Esophagus muscularis mucosa (tissue), 4 donors: ENCODE data around the gene PUS7. TPM values are rescaled to one million over a fixed set of nuclear protein-coding genes. Genes with fewer than 3 reads are reported as not detected.

Experiments
- DNase-seq: peaks from one replicate; pipeline ENCODE4 v3.0.0-alpha.2; 2017; ENCODE audit errors: extremely low spot score
- H3K27ac ChIP-seq, 4 donors: fragments of 200-600 bp; sonication (generic); replicated peaks in 1 of 4; 1 replicate in 3 of 4; 2 replicates in 1 of 4; pipeline ENCODE4 v1.5.1; 2016 to 2019; ENCODE audit warnings: mild to moderate bottlenecking in 1 of 4
- H3K27me3 ChIP-seq, 4 donors: fragments of 200-600 bp; sonication (generic); one replicate each; pipeline versions ENCODE4 v1.5.1 to v1.6.0; 2016 to 2019
- H3K36me3 ChIP-seq, 4 donors: fragments of 200-600 bp; sonication (generic); one replicate each; pipeline ENCODE4 v1.5.1; 2016 to 2019
- H3K4me1 ChIP-seq, 4 donors: fragments of 200-600 bp; sonication (generic); one replicate each; pipeline ENCODE4 v1.5.1; 2016 to 2019
- H3K4me3 ChIP-seq, 4 donors: fragments of 200-600 bp; sonication (generic); 1 replicate in 2 of 4; 2 replicates in 2 of 4; pipeline ENCODE4 v1.5.1; 2016 to 2019; ENCODE audit warnings: mild to moderate bottlenecking in 4 of 4, moderate library complexity in 1 of 4
- H3K9me3 ChIP-seq, 4 donors: fragments of 200-600 bp; sonication (generic); 1 replicate in 3 of 4; 2 replicates in 1 of 4; pipeline ENCODE4 v1.5.1; 2016 to 2019
- CTCF ChIP-seq, 3 experiments: fragments of 200-600 bp in 2 of 3; fragments of 450-650 bp in 1 of 3; sonication (generic) in 2 of 3; IDR thresholded peaks; one replicate each; pipeline ENCODE4 v1.5.1; 2017 to 2019; ENCODE audit warnings: antibody characterized with exemption in 3 of 3, mild to moderate bottlenecking in 2 of 3, moderate library complexity in 1 of 3
- EP300 ChIP-seq: sonication (generic); formaldehyde crosslinking; IDR thresholded peaks from one replicate; pipeline ENCODE4 v1.6.1; 2017; ENCODE audit warnings: antibody characterized with exemption
- POLR2A ChIP-seq: fragments of 450-650 bp; IDR thresholded peaks from one replicate; pipeline ENCODE4 v1.6.1; 2017; ENCODE audit warnings: antibody characterized with exemption, moderate library complexity, mild to moderate bottlenecking, low read depth
- POLR2AphosphoS5 ChIP-seq, 2 donors: sonication (generic); formaldehyde crosslinking; IDR thresholded peaks; one replicate each; pipeline ENCODE4 v1.6.1; 2017; ENCODE audit warnings: antibody characterized with exemption in 2 of 2
- WGBS: methylation state at CpG from one replicate; pipeline ENCODE4 v1.1.5; 2018; 5-methylcytosine and 5-hydroxymethylcytosine counted together
- intact Hi-C: fragments of 100-400 bp; cut with DNase I; formaldehyde crosslinking; loops from one replicate; pipeline ENCODE4 v1.15.1; 2023
- total RNA-seq, 4 donors: library from RNA; depleted of rRNA; stranded (reverse); fragments of >200 nt; gene quantifications; one replicate each; pipeline versions ENCODE4 v1.1.0 to v1.2.1, GENCODE V29; 2016

PUS7 gene
- total RNA-seq, 4 donors from 2014 or later, result 7.1 to 22.9 (median 12.7) TPM

- H3K9me3 ChIP-seq, result no peaks in the 10 kb centered on the region
- H3K27ac ChIP-seq, result no peak overlapping the region
- 85% methylated on average over 3 of the region's 3 CpGs for WGBS
- no peak overlapping the region for H3K4me3 ChIP-seq
- H3K4me1 ChIP-seq, result no peaks in the 10 kb centered on the region
- peaks cover 4 to 43% (median 31%) of the 10 kb centered on the region in 4 donors for H3K36me3 ChIP-seq
- no peaks in the 10 kb centered on the region for H3K27me3 ChIP-seq
- no peak for DNase-seq
- no peak for TF ChIP-seq POLR2A
- no peak for TF ChIP-seq POLR2AphosphoS5 (IDR thresholded peaks at IDR 0.05)
- no peak for TF ChIP-seq CTCF (IDR thresholded peaks at IDR 0.05)
- TF ChIP-seq EP300, result no peak
- intact Hi-C loops, result no loop called here
These were observed 59.2 kb downstream of the PUS7 start for GRCh38 chr7:105462765-105463420.

- no peaks in the 10 kb centered on the region for H3K9me3 ChIP-seq
- no peak overlapping the region for H3K4me3 ChIP-seq
- intact Hi-C loops, result no loop called here
- 91% methylated on average over 2 of the region's 2 CpGs for WGBS
- H3K36me3 ChIP-seq, result peaks cover 4 to 54% (median 34%) of the 10 kb centered on the region in 4 donors
- H3K27me3 ChIP-seq, result no peaks in the 10 kb centered on the region
- H3K27ac ChIP-seq, result no peak overlapping the region
- TF ChIP-seq EP300, result no peak
- TF ChIP-seq POLR2A, result no peak
- TF ChIP-seq POLR2AphosphoS5 (IDR thresholded peaks at IDR 0.05), result no peak
- TF ChIP-seq CTCF (IDR thresholded peaks at IDR 0.05), result no peak
- no peak for DNase-seq
- no peaks in the 10 kb centered on the region for H3K4me1 ChIP-seq
These were observed 60.6 kb downstream of the PUS7 start for GRCh38 chr7:105461518-105461917.

DNA sequence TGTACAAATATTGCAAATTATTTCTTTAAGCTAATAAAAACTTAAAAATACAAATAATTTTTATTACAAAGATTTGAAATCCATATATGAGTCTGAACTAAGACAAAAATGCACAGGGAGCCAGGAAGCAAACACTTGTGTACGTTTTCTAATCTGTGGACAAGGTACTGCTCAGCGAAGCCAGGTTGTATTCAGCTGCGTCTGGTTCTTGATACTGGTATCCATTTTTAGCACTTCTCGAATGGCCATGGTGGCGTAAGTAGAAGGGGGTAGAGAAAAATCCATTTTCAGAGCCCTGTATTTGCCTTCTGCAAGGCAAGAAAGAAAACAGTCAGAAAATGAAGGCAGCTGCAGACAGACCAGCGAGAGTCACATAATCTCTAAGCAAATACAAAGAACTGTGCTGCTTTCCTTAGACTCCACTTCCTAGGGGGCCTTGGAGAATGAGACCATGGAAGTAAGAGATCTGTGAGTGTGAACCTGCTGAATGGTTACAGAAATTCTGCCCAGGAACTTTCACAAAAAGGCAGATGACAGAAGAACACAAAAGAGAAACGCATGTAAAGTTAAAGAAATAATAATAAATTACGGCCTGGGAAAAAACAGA is 64.3 kb downstream of the PUS7 start:
- Histone ChIP-seq H3K27me3 (no peaks in the 10 kb centered on the region), H3K4me3 (no peak overlapping the region), H3K27ac (no peak overlapping the region), H3K4me1 (no peaks in the 10 kb centered on the region), H3K36me3 (peaks cover 4 to 42% (median 25%) of the 10 kb centered on the region in 4 donors), H3K9me3 (no peaks in the 10 kb centered on the region)
- TF ChIP-seq EP300 (no peak), CTCF (IDR thresholded peaks at IDR 0.05) (no peak), POLR2A (no peak), POLR2AphosphoS5 (IDR thresholded peaks at IDR 0.05) (no peak)
- WGBS, result 93% methylated on average over 8 of the region's 8 CpGs
- DNase-seq, result no peak
- intact Hi-C loops, result no loop called here

GRCh38 chr7:105454921-105455320 is 67.2 kb downstream of the PUS7 start:
- intact Hi-C loops, result no loop called here
- H3K27ac ChIP-seq, result no peak overlapping the region
- H3K9me3 ChIP-seq, result no peaks in the 10 kb centered on the region
- no peak for DNase-seq
- no peaks in the 10 kb centered on the region for H3K4me1 ChIP-seq
- peaks cover 0 to 26% (median 12%) of the 10 kb centered on the region in 4 donors for H3K36me3 ChIP-seq
- WGBS, result 33% methylated on average over 2 of the region's 2 CpGs
- TF ChIP-seq POLR2A (no peak), EP300 (no peak), CTCF (IDR thresholded peaks at IDR 0.05) (no peak), POLR2AphosphoS5 (IDR thresholded peaks at IDR 0.05) (no peak)
- no peak overlapping the region for H3K4me3 ChIP-seq
- no peaks in the 10 kb centered on the region for H3K27me3 ChIP-seq
